ENCODE measurements around the gene UROD. TPM values are rescaled to one million over a fixed set of nuclear protein-coding genes. Genes with fewer than 3 reads are reported as not detected.

The UROD gene
- total and polyA plus RNA-seq, 2 donors (not counting 1 experiment from before 2014, with no cell fraction given) = 65.5 to 82.5 TPM

GRCh38 chr1:45012639-45013278 lies 705 bp downstream of the UROD start:
- Histone ChIP-seq H3K36me3 (replicated peaks in 1 of 2; ENCODE audit: control extremely low read depth in 1 of 2, control insufficient read depth in 1 of 2, extremely low read depth in 1 of 2, insufficient read depth in 2 of 2, low read length in 1 of 2) (peaks cover 2 to 37% of the 10 kb centered on the region in 2 experiments), H3K79me2 (ENCODE audit: control insufficient read depth, insufficient read depth, low read length) (peaks cover 37% of the 10 kb centered on the region), H3K4me1 (ENCODE audit: control insufficient read depth in 2 of 2, insufficient read depth in 2 of 2, low read length in 2 of 2) (peaks cover 31 to 42% of the 10 kb centered on the region in 2 donors), H3K9me3 (ENCODE audit: control extremely low read depth in 1 of 3, control insufficient read depth in 2 of 3, insufficient read depth in 1 of 3, low read length in 2 of 3) (no peaks in the 10 kb centered on the region), H2AFZ (ENCODE audit: insufficient read depth, low read depth, low read length, poor library complexity, severe bottlenecking) (peak overlapping the region; percentile 86), H3K9ac (ENCODE audit: low read length) (peak overlapping the region; percentile 85), H3K4me3 (ENCODE audit: control extremely low read depth in 1 of 5, extremely low read depth in 1 of 5, insufficient read depth in 1 of 5, low read depth in 2 of 5, low read length in 4 of 5) (peak overlapping the region in 4 of 5 experiments; percentile 59 to 89 (median 80)), H3K4me2 (replicated peaks; ENCODE audit: low read depth, low read length, poor library complexity, severe bottlenecking) (peak overlapping the region; percentile 99), H4K20me1 (ENCODE audit: control insufficient read depth, insufficient read depth, low read length, poor library complexity, severe bottlenecking) (peaks cover 14% of the 10 kb centered on the region), H3K27me3 (replicated peaks in 1 of 4; ENCODE audit: control extremely low read depth in 1 of 4, control insufficient read depth in 3 of 4, insufficient read depth in 4 of 4, low read length in 3 of 4) (no peaks in the 10 kb centered on the region), H3K27ac (ENCODE audit: low read length in 2 of 2) (peak overlapping the region; percentile 66 to 79)
- intact Hi-C loops (cut with micrococcal nuclease) = loop anchor here (1.0 to 5.0 kb wide), 11 partner anchors 26 to 380 kb away; partner anchors contain the start of genes EIF2B3, KIF2C, MUTYH and PLK3
- H3K4me3 Mint-ChIP-seq = peak overlapping the region; percentile 91
- 7% methylated on average over 12 of the region's 21 CpGs for WGBS (ENCODE audit: insufficient coverage)
- H3K27me3 Mint-ChIP-seq = no peaks in the 10 kb centered on the region
- POLR2A ChIA-PET = interaction anchor here (0.6 to 4.9 kb wide), 10 partner anchors 26 to 570 kb away, joined by 3 to 59 read pairs (median 7); partner anchors contain the start of genes BEST4, EIF2B3, MUTYH and PLK3
- H3K27ac Mint-ChIP-seq = peak overlapping the region; percentile 89
- no peaks in the 10 kb centered on the region for H3K9me3 Mint-ChIP-seq (ENCODE audit: insufficient read depth)
- CTCF ChIA-PET = interaction anchor here (0.7 to 11.9 kb wide), 24 partner anchors 15 to 570 kb away, joined by 3 to 388 read pairs (median 8); partner anchors contain the start of genes CCDC163, EIF2B3, MMACHC and PLK3
- peak; percentile 46 for DNase-seq
- TF ChIP-seq EZH2 (IDR thresholded peaks at IDR 0.05; ENCODE audit: borderline replicate concordance, insufficient read depth, low read depth, low read length, poor library complexity, severe bottlenecking) (no peak), CTCF (IDR thresholded peaks at IDR 0.05) (no peak)
- ATAC-seq (ENCODE audit: low read depth) = no peak
- H3K4me1 Mint-ChIP-seq = peaks cover 43% of the 10 kb centered on the region

All from B cell (primary cell).